SIG-M5 (cell line): Measurements from ENCODE around the gene EIF1AD.

Source experiments
- DNase-seq: peaks from one replicate; lab custom pipeline; 2025; lab: John Stamatoyannopoulos, UW

The EIF1AD gene

DNA sequence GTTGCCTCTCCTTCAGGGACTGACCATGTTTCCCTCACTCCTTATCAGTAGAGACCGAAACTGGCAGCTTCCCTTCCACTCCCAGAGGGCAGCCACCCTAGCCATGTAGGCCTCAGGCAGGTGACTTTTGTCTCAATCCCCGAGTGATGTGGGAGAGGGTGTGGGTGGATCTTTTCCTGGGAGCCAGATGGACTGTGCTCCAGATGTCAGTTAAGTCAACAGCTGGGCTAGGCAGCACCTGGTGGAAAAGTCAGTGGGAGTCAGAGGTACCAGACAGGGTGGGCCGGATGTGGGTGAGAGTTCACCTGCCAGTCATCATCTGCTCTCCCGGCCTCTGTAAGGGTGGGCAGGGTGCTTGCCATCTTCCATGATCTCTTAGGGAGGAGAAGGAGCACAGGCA lies 2.2 kb upstream of the EIF1AD start:
- no peak for DNase-seq

DNA sequence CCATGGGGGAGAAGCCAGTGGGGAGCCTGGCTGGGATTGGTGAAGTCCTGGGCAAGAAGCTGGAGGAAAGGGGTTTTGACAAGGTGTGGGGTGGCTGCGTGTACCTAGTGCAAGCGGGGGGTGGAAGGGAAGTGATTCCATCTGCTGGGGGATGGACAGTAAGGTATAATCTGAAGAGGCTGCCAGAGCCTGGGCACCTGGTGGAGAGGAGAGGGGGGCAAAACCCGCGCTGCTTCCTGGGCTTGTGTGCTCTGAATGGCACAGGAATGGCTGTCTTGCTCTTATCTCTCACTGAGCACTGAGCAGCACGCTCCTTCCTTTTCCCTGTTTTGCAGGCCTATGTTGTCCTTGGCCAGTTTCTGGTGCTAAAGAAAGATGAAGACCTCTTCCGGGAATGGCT lies 1.3 kb upstream of the EIF1AD start:
- no peak for DNase-seq

- DNase-seq, result no peak
Observed at GRCh38 chr11:66002648-66003225, 780 bp upstream of the EIF1AD start.

DNA sequence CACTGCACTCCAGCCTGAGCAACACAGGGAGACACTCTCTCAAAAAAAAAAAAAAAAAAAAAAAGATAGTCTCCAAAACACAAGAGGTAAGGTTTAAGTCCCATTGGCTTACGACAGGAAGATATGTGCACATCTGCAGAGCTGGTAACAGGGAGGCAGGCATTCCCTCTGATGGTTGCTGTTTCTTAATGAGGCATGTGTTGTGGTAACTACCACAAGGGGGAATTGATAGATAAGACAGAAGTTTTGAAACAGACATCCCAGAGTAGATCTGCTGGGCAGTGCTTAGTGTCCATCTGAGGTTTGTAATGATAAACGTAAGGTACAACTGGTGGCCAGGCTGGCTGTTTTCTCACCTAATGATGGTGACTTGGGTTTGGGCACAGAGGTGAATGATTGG lies 4.7 kb downstream of the EIF1AD start:
- no peak for DNase-seq

- no peak for DNase-seq
Observed at GRCh38 chr11:65992056-65992455, 9.9 kb downstream of the EIF1AD start.

DNA sequence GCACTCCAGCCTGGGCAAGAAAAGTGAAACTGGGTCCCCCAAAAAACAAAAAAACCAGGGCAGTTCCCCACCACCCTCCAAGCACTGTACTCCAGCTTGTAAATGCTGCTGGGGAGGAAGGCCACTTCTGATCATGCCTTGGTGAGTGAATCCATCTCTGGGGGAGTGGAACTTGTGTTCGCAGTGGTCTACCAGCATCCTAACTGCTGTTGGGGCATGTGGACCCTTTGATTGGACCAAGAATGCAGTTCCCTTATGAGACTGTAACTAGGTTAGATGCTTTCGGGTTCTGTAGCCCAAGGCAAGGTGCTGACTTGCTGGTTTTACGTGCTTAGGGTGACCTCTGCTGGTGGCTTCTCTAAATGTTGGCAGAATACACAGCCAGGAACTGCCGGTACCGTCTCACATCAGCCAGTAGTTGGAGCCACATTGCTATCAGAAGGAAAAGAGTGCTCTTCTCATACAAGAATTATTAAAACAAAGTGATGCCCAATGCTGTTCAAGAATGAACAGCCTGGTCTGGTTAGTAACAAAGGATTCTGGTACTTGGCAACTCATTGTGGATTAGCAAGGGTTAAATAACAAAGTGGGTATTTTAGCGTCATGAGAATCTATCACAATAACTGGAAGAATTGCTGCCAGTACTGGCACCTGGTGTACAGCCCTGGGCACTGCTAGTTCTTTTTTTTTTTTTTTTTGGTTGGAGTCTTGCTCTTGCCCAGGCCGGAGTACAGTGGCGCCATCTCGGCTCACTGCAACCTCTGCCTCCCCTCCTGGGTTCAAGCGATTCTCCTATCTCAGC lies 13.0 kb downstream of the EIF1AD start:
- peak; percentile 87 for DNase-seq

- DNase-seq, result no peak
Observed at GRCh38 chr11:65987336-65987735, 14.6 kb downstream of the EIF1AD start.

DNA sequence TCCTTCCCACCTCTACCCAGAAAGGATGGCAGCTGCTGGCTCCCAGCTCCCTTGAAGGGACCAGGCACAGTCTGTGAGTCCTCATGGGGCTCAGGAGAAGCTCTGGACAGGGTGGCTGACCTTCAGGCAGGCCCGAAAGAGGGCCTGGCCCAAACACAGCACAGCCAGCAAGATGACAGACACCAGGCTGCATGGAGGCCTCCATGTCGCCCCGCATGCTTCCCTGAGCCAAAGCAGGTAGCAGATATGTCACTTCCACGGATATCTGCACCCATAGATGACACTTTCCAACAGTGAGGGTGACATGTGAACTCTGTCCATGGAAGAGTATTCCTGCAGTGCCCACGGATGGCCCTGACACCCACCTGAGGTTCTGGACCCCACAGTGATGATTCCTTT lies 18.4 kb downstream of the EIF1AD start:
- no peak for DNase-seq

DNA sequence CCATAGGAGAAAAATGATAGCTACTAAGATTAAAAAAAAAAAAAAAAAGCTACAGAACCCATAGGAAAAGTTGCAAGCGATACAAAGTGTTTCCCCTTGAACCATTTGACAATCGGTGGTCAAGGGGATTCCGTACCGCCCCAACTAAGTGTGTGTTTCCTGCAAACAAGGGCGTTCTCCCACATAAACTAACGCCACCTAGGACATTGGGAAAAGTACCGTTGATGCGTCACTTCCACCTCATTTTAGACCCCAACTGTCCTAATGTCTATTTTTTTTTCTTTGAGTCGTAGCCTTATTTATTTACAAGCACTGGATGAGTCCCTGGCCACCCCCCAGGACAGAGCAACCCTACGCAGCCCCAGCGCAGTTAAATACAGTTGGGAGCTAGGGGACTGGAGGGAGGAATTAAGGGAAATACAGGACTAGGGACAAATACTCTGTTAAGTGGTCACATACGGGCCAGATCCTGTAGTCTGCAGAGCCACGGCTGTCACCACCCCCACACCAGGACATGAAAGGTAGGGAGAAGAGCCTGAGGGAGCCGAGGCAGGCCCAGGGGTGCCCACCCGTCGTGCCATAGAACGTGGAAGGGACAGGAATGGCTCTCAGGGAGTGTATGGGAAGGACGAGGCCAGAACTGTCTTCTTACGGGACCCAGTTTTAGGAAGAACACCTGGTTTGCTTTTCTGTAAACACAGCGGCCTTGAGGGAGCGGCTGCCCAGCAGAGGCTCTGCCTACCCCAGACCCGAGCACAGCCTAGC lies 19.0 kb downstream of the EIF1AD start:
- no peak for DNase-seq

- no peak for DNase-seq
Observed at GRCh38 chr11:65981972-65982823, 19.8 kb downstream of the EIF1AD start.

- DNase-seq, result no peak
Observed at GRCh38 chr11:65981101-65981740, 20.7 kb downstream of the EIF1AD start.

GRCh38 chr11:65979261-65979759 lies 22.6 kb downstream of the EIF1AD start:
- no peak for DNase-seq

DNA sequence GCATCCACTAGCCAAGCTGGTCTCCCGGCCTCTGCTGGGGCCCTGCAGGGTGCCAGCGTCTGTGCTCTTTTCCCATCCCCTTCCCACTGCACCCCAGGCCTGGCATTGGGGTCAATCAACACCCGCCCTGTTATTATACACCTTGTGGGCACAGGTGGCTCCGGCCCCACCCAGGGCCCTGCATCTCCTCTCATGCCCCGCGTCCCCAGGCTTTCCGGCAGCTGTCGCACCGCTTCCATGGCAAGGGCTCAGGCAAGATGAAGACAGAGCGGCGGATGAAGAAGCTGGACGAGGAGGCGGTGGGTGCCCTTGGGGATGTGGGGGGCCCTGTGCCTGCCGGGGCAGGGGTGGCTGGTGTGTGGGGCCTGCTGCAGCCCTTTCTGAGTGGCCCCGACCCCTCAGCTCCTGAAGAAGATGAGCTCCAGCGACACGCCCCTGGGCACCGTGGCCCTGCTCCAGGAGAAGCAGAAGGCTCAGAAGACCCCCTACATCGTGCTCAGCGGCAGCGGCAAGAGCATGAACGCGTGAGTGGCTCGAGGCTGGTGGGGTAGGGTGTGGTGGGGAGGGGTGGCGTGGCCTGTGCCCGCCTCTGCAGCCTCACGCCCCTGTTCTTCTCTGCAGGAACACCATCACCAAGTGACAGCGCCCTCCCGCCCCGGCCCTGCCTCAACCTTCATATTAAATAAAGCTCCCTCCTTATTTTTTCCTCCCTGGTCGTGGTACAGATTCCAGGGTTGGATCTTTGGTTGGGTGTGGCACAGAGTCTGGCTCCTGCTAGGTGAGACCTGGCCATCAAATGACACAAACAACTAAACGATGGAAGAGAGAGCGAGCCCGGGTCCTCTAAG lies 23.3 kb downstream of the EIF1AD start:
- DNase-seq, result no peak

DNA sequence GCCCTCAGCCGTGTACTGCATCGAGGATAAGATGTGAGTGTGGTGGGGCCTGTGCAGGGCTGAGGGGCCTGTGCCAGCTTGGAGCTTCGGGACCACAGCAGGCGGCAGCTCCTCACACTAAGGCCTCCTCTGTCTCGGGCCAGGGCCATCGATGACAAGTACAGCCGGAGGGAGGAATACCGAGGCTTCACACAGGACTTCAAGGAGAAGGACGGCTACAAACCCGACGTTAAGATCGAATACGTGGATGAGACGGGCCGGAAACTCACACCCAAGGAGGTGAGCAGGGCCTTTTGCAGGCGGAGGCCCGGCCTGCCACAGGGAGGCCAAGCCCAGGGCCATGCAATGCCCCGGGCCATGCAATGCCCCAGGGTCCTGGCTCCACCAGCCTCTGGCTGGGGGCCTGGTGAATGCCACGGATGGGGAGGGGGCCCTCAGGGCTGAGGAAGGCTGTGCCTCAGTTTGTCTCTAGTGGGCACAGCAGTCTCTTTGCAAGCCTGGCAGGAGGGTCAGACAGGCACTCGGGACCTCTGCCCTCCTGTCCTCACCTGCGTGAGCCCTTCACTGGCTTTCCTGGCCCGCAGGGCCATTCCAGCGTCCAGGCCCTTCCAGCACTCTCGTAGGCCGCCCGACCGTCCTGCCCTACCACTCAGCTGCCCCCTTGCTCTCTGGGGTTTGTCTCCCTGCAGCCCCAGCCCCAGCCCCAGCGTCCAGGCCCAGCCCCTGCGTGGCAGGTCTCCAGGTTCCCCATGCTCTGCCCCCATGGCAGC lies 24.2 kb downstream of the EIF1AD start:
- no peak for DNase-seq

DNA sequence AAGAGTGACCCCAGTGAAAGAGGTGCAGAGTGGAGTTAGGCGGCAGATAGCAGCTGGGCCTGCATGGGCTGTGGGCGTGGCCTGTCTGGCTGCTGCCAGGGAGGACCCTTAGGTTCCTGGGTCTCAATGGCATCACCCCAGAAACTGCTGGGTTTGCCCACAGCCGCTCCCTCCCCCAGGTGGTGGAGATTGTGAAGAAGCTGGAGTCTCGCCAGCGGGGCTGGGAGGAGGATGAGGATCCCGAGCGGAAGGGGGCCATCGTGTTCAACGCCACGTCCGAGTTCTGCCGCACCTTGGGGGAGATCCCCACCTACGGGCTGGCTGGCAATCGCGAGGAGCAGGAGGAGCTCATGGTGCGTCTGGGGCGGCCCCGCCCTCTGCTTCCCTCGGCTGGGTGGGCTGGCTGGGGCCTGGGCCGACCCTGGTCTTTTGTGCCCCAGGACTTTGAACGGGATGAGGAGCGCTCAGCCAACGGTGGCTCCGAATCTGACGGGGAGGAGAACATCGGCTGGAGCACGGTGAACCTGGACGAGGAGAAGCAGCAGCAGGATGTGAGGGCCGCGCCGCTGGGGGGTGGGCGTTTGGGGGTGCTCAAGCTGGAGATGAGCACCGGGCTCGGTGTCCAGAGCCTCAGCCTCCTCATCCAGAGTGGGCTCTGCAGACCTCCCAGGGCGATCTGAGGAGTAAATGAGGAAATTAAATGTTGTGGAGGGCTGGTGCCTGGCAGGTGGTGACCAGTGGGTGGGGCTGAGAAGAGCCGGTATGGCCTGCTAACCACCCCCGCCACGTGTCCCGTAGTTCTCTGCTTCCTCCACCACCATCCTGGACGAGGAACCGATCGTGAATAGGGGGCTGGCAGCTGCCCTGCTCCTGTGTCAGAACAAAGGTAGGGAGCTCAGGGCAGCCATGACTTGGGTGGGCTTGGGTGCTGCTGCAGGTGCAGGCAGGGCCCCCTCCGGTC lies 25.5 kb downstream of the EIF1AD start:
- no peak for DNase-seq

- DNase-seq, result no peak
Observed at GRCh38 chr11:65975771-65976170, 26.2 kb downstream of the EIF1AD start.

DNA sequence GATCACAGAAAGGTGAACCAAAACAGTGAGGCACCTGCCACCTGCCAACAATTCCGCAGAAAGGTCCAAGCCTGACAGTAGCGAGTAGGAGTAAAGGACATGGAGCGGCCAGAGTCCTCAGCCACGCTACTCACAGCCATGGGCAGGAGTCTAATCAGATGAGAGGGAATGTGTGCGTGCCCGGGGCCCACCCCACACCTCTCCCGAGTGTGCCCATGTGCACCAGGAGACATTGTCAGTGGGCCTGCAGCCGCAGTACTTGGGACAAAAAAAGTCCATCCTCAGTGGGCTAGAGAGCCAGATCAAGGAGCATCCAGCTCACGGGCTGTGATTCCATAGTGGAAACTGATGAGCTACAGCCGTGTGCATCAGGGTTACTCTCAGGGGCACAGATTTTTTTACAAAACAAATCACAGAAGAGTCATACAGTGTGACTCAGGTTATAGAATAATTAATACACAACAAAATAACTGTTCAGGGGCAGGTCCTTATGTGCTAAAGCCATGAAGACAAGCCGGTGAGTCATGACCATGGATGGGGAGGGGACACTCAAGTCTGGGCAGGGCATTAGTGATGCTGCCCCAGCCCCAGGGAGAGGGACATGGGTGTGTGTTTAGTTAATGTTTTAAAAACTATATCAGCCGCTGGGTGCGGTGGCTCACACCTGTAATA lies 28.4 kb downstream of the EIF1AD start:
- no peak for DNase-seq

DNA sequence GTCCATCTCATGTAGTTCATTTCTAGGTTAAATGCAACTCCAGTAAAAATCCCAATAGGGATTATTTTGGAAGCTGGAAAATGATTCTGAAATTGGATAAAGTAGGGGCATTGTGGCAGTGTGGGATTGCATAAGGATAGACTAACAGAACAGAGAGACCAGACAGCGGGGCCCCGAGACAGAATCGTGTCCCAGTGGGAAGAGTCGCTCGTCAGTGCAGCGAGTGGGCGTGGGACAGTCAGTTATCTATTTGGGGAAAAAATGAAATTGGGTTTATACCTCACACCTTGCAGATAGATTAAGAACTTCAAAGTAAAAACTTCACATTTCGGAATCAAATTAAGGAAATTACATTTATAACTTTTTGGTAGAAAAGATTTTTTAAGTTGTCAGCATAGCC lies 29.8 kb downstream of the EIF1AD start:
- no peak for DNase-seq
